ENCODE results near the gene C20orf141.
A peak's percentile ranks its signal among the peaks of the same experiment; 100 is the strongest.
"Not testable (repeated sequence)": the region's sequence is repeated elsewhere in the genome, so short reads cannot be mapped to it uniquely, and the experiment has no call there.

Gene C20orf141

DNA sequence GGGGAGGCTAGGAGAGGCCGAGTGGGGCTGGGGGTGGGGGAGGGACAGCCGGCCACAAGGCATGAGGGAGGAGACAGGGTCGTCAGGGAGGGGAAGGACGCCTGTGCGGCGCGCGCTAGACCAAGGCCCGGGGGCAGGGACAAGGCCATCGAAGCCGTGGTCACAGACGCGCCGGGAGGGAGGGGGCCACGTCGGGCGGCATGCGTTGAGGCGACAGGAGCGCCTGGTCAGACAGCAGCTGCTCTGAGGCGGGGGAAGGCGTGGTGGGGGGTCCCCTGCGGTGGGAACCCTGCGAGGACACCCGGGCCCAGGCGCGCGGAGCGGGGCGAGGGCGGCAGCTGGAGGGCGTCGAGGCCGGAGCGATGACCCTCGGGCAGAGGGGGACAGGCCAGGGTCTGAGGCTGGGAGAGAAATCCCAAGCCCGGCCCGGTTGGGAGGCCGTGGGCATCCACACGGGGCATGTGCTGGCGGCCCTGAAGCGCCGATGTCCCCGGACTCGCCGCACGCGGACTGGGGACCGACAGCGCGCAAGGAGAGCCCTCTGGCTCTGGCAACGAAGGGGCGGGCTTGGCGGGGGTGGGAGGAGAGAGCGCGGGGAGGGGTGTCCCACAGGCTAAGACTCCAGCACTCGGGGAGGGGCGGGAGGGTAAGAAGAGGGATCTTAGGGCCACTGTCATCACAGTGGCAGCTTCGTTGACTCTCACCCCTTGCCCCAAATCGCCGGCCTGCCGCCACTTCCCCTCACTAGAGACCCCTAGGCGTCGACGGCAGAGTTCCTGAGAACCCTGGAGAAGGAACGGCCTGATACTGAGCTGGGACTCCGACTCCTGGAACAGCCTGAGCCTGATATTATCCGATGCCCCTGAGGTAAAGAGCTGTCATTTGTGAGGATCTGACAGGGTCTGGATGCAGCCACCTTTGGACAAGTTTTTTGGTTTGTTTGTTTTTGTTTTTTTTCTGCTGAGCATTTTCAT, 6.4 kb downstream of the C20orf141 start:
- no peak for DNase-seq (ENCODE audit: low spot score)

DNA sequence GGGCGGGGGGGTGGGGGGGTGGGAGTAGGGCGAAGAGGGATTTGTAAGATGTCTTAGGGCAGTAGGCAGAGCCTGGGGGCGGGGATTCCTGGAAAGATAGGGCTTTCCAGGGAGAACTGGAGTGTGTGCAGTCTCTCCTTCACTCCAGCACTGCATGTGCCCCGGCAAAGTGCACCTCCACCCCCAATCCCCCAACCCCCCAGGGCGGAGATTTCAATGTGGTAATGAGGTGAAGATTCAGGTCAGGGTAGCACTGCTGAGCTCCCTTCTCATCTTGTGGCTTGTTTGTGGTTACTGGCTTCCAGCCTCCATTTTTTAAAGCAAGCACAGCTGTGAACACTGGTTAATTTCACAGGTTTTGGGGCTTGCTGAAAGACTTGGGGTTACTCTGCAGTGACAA, 7.3 kb downstream of the C20orf141 start:
- no peak for DNase-seq (ENCODE audit: low spot score)

DNA sequence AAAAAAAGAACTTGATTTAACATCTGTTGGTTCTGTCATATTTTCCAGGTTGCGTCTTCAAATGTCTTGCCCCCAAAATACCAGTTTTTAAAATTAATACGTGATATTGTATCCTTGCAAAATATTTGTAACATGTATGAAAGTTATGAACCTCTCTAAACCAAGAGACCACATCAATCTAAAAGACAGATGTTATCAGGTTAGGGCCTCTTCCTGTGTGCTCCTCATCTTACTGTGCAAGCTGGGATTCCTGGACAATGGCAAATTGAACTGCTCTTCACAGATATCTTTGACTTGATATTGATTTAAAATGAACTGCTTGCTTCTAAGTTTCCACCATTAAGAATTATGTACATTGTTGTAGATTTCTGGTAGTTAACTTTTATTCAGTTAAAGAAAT, 11.0 kb downstream of the C20orf141 start:
- DNase-seq (ENCODE audit: low spot score), result no peak

DNA sequence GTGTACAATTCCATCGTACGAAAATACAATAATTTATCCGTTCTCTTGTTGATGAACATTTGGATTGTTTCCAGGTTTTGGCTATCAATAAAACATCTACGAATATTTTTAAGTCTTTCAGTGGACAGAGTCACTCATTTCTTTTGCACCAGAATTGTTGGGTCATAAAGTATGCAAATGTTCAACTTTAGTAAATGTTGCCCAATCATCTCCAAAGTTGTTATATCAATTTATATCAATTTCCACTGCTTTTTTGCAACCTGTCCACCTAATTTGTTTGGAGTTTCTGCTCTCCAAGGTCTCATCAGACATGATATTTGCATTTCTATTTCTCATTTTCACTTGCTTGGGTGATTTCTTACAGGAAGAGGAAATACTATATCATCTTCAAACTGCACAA, 11.9 kb downstream of the C20orf141 start:
- no peak for DNase-seq (ENCODE audit: low spot score)

DNA sequence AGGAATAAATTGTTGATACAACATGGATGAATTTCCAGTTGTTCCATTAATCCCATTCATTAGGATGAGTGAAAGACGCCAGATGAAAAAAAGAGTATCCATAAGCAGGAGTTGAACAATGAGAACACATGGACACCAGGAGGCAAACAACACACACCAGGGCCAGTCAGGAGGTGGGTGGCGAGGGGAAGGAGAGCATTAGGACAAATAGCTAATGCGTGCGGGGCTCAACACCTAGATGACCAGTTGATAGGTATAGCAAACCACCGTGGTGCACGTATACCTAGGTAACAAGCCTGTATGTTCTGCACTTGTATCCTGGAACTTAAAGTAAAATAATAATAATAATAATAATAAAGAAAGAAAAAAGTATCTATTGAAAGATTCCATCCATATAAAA, 14.6 kb downstream of the C20orf141 start:
- no peak for DNase-seq (ENCODE audit: low spot score)

DNA sequence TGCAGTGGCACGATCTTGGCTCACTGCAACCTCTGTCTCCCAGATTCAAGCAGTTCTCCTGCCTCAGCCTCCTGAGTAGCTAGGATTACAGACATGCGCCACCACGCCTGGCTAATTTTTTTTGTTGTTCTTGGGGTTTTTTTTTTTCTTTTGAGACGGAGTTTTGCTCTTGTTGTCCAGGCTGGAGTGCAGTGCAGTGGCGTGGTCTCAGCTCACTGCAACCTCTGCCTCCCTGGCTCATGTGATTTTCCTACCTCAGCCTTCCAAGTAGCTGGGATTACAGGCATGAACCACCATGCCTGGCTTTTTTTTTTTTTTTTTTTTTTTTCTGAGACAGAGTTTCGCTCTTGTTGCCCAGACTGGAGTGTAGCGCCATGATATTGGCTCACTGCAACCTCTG, 16.4 kb downstream of the C20orf141 start:
- not testable (repeated sequence) for DNase-seq (ENCODE audit: low spot score)

DNA sequence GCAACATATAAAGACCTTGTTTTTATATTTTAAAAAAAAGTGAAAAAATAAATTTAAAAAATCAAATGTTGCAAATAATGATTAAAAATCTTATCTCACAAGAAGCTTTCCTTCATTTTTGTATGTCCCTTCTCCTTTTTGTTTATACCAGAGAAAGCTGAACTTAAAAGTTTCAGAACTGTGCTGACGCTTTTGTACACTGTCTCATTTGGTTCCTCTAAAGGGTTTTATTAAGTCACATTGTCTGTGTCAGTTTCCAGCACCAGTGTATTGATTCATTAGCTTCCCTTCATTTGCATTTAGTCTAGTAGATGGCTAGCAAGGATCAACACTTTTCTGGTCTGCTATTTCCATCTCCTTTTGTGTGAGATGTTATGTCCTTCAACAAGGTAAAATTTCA, 19.0 kb downstream of the C20orf141 start:
- no peak for DNase-seq (ENCODE audit: low spot score)

DNA sequence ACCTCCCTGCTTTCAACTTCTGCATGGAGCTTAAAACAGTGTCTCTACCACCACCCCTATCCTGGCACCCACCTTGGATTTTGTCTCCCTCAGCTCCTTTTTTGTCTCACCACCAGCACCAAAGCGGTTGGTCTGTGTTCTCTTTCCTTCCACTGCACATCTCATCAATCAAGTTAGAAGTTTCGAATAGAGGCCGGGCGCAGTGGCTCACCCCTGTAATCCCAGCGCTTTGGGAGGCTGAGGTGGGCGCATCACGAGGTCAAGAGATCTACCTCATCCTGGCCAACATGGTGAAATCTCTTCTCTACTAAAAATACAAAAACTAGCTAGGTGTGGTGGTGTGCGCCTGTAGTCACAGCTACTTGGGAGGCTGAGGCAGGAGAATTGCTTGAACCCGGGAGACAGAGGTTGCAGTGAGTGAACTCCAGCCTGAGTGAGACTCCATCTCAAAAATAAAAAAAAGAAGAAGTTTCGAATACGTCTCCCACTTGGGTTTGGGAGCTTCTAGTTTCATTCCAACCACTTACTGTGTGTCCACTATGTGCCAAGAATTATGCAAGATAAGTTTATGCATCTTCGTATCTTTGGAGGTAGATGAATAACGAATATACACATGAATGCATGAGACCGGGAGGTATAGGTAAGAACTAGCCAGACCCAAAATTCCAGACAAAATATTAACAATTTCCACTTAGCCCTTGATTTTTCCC, 19.8 kb downstream of the C20orf141 start:
- DNase-seq (ENCODE audit: low spot score), result no peak

DNA sequence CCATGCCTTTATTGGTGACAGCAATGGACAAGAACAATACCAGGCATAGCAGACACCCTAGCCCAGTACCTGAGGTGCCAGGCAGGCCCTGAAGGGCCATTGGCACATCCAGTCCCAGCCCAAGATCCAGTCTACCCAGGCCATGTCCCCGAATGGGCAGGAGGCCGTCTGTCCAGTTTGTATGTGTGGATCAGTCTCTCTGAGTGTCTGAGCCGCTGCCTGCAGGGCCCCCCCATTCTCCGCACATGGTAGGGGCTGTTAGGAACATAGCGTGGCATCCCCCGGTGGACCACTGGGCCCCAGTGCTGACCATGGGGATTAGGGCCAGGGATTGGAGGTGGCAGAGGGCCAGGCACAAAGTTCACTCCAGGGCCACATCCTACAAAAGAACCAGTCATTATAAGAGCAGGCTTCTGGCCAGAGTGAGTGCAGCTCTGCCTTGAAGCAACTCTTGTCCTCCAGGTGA, 20.6 kb downstream of the C20orf141 start:
- no peak for DNase-seq (ENCODE audit: low spot score)

DNA sequence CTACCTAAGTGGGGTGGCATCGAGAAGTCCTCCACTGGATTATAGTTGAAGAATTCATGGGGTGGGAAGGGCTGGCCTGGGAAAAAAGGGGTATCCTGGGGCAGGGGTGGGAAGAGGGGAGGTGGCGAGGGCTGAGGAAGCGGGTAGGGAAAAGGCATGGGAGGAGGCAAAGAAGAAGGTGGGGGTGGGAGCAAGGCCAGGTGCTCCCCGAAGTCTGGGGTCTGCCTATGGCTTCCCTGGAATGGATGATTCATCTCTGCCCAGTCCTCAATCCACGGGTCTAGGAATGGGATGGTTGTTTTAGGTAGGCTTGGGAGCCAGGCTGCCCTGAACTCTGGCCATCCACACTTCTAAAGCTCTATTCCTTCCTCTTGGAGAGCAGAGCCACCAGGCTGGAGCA, 21.2 kb downstream of the C20orf141 start:
- DNase-seq (ENCODE audit: low spot score), result no peak

DNA sequence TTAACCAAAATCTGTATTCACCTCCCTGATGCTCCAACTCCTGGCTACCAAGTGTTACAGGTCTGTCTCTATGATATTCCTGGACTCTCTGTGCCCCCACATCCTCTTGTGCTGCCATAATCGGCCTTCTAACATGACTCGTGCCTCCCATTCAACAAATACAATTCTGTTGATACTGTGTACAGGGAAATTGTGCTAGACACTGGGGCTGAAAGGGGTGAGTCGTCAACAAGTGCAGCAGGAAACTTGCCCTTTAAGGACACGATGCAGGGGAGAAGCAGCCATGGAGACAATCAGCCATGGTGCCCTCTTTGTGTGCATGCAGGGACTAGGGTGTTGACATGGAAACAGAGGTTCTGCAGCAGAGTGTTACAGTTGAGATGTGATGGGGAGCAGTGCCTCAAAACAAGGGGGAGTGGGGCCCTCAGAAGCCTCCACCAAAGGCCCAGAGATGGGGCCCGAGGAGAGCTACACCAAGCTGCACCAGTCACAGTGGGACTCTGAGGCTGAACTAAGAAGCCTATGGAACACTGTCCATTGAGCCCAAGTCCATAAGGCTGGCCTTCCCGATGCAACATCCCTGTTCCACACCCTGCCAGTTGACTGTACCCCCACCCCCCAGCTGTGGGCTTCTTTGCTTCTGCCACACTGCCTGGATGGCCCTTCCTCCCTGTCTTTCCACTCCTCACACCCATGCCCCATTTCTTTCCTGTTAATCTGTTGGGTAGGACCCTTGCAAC, 22.6 kb downstream of the C20orf141 start:
- DNase-seq (ENCODE audit: low spot score), result no peak

DNA sequence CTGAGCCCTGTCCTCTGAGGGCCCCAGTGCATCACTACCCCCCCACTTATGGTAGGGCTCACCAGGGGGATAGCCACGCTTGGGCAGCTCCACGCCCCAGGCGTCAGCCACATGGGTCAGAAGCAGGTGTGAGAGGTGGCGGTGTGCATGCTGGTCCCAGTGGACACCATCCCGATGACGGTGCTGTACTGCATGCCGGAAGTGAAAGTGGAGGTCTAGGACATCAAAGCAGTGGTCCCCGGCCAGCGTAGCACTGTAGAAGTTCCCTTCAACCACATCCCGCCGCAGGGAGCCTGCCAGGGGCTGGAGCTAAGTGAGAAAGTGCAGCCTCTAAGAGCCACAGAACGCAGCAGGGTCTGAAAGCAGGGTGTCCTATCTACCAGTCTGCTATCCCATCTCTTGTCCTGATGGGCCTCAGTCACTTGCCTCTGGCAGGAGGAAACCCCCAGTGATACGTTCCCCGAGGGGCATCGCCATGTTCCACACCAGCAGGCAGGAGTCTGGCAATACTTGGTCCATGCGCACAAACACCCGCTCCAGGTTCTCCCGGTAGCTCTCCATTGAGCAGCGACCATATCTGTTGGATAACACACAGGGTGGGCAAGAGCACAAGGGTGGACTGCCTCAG, 23.5 kb downstream of the C20orf141 start:
- DNase-seq (ENCODE audit: low spot score), result no peak

DNA sequence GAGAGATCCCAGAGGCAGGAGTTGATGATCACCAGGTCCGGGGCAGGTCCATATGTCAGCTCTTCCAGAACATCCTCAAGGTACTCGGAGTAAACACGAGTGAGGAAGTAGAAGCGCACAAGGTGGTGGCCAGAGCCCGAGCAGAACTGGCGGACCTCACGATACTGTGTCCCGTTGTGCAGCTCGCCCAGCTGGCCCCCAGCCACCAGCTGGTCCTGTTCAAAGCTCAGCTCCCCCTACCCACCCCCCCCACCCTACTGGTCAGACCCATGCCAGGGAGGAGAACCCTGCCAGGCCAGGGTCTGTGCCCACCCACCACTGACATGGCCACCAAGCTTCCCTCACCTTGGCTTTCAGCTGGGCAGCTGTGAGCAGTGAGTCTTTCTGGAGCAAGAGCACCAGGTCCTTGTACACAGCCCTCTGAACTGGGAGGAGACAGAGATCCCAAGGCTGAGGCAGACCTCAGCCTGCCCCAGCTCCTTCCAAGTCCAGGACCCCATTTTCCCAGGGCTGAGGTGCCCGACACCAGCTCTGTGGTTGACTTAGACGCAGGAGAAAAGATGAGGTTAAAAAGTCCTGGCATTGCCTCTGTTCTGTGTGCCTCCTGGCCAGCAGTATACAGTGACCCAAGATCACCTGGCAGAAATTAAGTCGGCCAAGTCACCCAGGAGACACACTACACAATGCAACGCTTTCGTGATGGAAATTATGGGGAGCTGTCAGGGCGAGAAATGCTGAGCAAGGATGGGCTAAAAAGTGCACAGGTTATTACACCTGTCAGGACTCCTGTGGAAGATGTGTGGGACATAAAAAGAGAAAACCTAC, 24.3 kb downstream of the C20orf141 start:
- DNase-seq (ENCODE audit: low spot score), result no peak

DNA sequence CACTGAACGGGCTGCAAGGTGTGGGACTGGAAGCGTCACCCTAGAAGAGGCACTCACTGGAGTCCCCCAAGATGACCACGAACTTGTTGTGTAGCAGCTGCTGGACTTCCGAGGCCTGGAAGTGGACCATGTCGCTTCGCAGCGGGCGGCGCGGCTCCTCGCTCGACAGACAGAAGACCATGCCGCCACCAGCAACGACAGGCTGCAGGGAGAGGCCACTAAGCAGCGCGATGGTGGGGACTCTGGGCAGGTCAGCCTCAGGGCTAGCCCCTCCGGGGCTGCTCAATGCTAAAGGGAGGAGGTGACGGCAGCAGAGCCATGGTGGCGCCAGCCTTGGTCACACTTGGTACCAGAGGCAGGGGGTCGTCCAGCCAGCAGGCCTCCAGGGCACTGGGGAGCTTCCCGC, 24.9 kb downstream of the C20orf141 start:
- no peak for DNase-seq (ENCODE audit: low spot score)

DNA sequence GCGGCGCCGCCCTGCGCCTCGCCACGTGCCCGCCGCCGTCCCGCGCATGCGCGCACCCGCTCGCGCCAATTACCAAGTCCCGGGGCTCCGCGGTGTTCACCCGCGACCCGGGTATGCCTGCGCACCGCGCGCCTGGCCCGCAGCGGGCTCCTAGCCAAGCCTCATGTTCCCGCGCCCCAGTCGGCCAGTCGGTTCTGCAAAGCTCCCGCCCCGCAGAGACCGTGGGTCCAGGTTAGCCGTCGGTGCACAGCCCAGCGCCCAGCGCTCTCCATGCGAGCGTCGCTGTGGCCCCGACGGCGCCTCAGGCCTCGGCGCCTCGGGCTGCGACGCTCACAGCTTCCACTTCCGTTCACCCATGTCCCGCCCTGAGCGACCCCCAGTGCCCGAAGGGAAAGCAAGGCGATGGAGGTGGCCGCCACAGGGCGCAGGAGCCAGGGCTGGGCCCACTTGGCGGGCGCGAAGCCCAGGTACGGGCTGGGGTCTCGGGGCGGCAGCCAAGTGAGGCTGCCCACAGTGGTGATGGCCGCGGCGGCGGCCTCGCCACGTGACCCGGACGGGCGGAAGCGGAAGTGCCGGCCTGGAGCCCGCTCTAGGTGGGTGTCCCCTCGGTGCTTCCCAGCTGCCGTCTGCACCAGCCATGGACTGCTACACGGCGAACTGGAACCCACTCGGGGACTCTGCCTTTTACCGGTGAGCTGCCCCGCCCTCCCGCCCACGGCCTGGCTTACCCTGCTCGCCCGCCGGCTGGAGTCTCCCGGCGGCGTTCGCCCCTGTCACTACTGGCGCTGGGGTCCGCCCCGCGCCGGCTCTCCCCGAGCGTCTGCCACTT, 25.6 kb downstream of the C20orf141 start, which contains the start of the genes PCED1A and VPS16:
PCED1A (minus strand) TSS at position 518 of the 829 bp plus-strand sequence. CDS start 743 bp downstream, outside the sequence.
VPS16 (plus strand) TSS at position 608 of the 829 bp plus-strand sequence; CDS start at position 638, 30 bp downstream.
- peak; percentile 99 for DNase-seq (ENCODE audit: low spot score)

DNA sequence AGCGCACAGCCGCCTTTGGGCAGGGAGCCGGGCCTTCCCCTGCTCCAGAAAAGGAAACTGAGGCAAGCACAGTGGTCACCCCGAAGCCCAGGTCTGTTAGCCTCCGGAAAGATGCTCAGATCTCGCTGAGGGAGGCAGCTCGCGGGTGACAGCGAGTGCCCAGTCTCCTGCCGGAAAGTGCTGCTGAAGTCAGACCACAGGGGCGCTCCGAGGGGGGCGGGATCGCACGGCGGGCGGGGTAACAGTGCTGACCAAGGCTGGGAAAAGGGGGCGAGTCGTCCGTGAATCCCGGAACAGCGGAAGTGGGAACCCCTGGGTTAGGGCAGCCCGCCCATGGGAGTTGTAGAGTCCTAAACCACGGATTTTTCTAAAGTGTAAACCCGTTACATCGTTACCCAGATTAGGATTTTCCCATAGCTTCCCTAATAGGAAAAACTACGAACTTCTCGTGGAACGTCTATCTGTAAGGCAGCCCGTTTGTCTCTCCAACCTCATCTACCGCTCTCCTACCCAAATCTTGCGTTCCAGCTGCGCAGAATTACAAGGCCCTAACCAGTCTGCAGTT, 26.3 kb downstream of the C20orf141 start:
- no peak for DNase-seq (ENCODE audit: low spot score)

DNA sequence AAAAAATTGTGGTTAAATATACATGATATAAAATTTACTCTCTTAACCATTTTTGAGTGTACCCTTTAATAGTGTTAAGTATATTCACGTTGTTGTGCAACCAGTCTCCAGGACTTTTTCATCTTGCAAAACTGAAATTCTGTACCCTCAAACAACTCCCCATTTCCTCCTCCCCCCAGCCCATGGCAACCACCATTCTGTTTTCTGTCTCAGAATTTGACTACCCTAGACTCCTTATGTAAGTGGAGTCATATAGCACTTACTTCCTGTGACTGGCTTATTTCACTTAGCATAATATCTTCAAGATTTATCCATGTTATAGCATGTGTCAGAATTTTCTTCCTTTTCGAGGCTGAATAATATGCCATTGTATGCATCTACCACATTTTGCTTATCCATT, 30.8 kb downstream of the C20orf141 start:
- no peak for DNase-seq (ENCODE audit: low spot score)

DNA sequence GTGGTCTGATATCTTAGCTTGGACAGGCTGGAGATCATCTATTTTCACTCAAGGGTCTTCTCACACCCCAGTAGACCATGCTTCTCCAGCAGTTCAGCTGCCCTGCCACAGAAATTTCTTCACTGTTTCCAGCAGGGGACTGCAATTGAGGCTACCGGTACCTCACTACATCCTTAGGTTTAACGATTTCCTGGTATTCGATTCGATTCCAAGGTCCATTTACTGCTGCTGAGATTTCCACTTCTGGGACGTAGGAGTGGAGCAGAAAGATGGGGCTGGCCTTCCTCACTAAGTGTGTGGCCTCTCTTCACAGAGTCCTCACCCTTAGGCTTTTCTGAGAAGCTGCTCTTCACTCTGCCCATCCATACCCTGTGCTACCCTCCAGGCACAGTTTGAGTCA, 31.9 kb downstream of the C20orf141 start:
- no peak for DNase-seq (ENCODE audit: low spot score)

DNA sequence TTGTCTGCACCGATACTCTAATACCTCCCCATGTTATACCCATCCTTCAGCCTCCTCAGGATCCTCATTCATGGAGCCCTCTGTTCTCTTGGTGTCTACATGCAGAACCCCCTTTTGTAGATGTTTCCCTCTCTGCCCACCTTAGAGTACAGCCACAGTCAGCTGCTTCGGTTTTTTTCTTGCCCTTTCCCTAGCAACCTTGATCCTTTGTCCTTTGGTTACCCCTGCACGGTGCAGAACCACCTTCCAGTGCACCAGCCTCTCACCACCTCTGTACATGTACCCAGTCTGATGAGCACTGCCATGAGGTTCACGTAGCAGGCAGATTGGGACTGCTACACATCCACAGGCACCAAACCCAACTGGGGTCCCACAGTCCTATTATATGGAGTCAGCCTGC, 33.0 kb downstream of the C20orf141 start:
- no peak for DNase-seq (ENCODE audit: low spot score)

DNA sequence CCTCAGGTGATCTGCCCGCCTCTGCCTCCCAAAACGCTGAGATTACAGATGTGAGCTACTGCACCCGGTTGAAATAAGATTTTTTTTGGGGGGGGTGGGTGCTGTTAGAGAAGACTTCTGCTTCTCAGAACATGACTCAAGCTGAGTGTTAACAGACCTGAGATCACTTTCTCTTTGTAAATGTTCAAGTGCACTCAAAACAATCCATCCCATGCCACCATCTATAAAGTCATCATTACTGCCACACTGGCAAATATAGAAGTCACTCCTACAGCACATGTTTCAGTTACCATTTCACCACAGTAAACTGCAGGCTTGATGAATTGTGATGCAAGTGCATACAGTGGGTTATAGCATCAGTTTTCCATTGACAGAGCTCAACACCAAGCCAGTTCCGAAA, 34.7 kb downstream of the C20orf141 start:
- DNase-seq (ENCODE audit: low spot score), result no peak

Data from D341Med (cell line).